NCI-H1694 treated with DMSO at 0.1 percent for 48 hours (cell line): ENCODE results near the gene NPAS2.

Source experiments
- DNase-seq: peaks from one replicate; lab custom pipeline; 2025; lab: John Stamatoyannopoulos, UW

NPAS2 gene

GRCh38 chr2:100971221-100971620 lies 151.3 kb downstream of the NPAS2 start:
- no peak for DNase-seq

- DNase-seq = no peak
Observed at GRCh38 chr2:100972452-100972851, 152.5 kb downstream of the NPAS2 start.

GRCh38 chr2:100974712-100975520 lies 155.0 kb downstream of the NPAS2 start:
- no peak for DNase-seq

GRCh38 chr2:100975521-100975785 lies 155.5 kb downstream of the NPAS2 start:
- DNase-seq = no peak

GRCh38 chr2:100976061-100976460 lies 156.1 kb downstream of the NPAS2 start:
- no peak for DNase-seq

- DNase-seq = no peak
Observed at GRCh38 chr2:100976645-100977391, 156.9 kb downstream of the NPAS2 start.

GRCh38 chr2:100977511-100977910 lies 157.6 kb downstream of the NPAS2 start:
- no peak for DNase-seq

- no peak for DNase-seq
Observed at GRCh38 chr2:100978582-100979191, 158.7 kb downstream of the NPAS2 start.

GRCh38 chr2:100980046-100980445 lies 160.1 kb downstream of the NPAS2 start:
- no peak for DNase-seq

- no peak for DNase-seq
Observed at GRCh38 chr2:100981011-100981410, 161.1 kb downstream of the NPAS2 start.

- no peak for DNase-seq
Observed at GRCh38 chr2:100982431-100982861, 162.5 kb downstream of the NPAS2 start.

- no peak for DNase-seq
Observed at GRCh38 chr2:100983201-100983600, 163.3 kb downstream of the NPAS2 start.

GRCh38 chr2:100983684-100984310 lies 163.9 kb downstream of the NPAS2 start:
- no peak for DNase-seq

- DNase-seq = peak; percentile 23
Observed at GRCh38 chr2:100984892-100985307, 165.0 kb downstream of the NPAS2 start.

- no peak for DNase-seq
Observed at GRCh38 chr2:100986157-100986556, 166.2 kb downstream of the NPAS2 start.

GRCh38 chr2:100987536-100987935 lies 167.6 kb downstream of the NPAS2 start:
- DNase-seq = no peak

GRCh38 chr2:100987974-100988373 lies 168.0 kb downstream of the NPAS2 start:
- no peak for DNase-seq

- no peak for DNase-seq
Observed at GRCh38 chr2:100988630-100989417, 168.9 kb downstream of the NPAS2 start.

GRCh38 chr2:100989666-100990065 lies 169.7 kb downstream of the NPAS2 start:
- DNase-seq = no peak

GRCh38 chr2:100990166-100990565 lies 170.2 kb downstream of the NPAS2 start:
- DNase-seq = no peak

- no peak for DNase-seq
Observed at GRCh38 chr2:100990650-100991403, 170.9 kb downstream of the NPAS2 start.
